Omental fat pad (tissue), 4 donors: ENCODE data around the gene TMEM181. TPM values are rescaled to one million over a fixed set of nuclear protein-coding genes. Genes with fewer than 3 reads are reported as not detected.

Experiments used
- ATAC-seq: fragments of 150-250 bp; one replicate; pipeline ENCODE4 v1.9.1; 2016; ENCODE audit warnings: mild to moderate bottlenecking, moderate library complexity; ENCODE audit not compliant: low FRiP score
- DNase-seq: peaks from one replicate; pipeline ENCODE4 v3.0.0-alpha.2; 2019; ENCODE audit warnings: low spot score
- CTCF ChIP-seq, 3 donors: fragments of 450-650 bp; IDR thresholded peaks; one replicate each; pipeline ENCODE4 v1.5.1; 2016 to 2017; ENCODE audit warnings: antibody characterized with exemption in 3 of 3, mild to moderate bottlenecking in 3 of 3, moderate library complexity in 2 of 3
- total RNA-seq, 4 donors: library from RNA; depleted of rRNA; stranded (reverse); fragments of >200 nt; gene quantifications; one replicate each; pipeline ENCODE4 v1.1.0, GENCODE V29; 2016

Gene TMEM181, protein sequence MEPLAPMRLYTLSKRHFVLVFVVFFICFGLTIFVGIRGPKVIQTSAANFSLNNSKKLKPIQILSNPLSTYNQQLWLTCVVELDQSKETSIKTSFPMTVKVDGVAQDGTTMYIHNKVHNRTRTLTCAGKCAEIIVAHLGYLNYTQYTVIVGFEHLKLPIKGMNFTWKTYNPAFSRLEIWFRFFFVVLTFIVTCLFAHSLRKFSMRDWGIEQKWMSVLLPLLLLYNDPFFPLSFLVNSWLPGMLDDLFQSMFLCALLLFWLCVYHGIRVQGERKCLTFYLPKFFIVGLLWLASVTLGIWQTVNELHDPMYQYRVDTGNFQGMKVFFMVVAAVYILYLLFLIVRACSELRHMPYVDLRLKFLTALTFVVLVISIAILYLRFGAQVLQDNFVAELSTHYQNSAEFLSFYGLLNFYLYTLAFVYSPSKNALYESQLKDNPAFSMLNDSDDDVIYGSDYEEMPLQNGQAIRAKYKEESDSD
- total RNA-seq = 10 to 100 TPM; 16.1 to 27.6 (median 20.6) TPM

GRCh38 chr6:158559895-158560835, at the start of gene TMEM181:
Gene TMEM181 (plus strand): TSS chr6:158560091. CDS start chr6:158560225, 134 bp downstream.
- peak; percentile 34 for DNase-seq
- ATAC-seq = peak; percentile 86
- no peak for TF ChIP-seq CTCF (IDR thresholded peaks at IDR 0.05)

DNA sequence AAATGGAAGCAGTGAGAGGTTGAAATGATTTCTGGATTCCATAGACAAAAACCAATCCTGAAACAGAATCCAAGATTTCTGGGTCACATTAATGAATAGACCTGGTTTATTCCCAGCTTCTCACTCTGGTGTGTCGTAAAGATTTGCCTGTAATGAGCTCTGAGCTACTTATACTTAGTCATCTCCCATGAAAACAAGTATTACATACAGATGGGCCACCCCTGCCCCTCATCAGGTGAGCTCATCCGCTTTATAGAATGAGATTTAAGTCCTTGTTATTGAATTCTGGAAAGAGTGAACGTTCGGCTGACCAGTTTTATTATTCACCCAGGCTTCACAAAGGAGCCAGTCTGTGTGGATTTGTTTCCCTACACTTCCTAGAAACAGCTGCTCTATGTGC, 47.1 kb upstream of the TMEM181 start:
- no peak for ATAC-seq

GRCh38 chr6:158514176-158514575, 45.7 kb upstream of the TMEM181 start:
- no peak for ATAC-seq
- no peak for DNase-seq
- TF ChIP-seq CTCF (IDR thresholded peaks at IDR 0.05) = no peak

More for the DNA sequence above, 47.1 kb upstream of the TMEM181 start:
- TF ChIP-seq CTCF (IDR thresholded peaks at IDR 0.05) = no peak
- no peak for DNase-seq

DNA sequence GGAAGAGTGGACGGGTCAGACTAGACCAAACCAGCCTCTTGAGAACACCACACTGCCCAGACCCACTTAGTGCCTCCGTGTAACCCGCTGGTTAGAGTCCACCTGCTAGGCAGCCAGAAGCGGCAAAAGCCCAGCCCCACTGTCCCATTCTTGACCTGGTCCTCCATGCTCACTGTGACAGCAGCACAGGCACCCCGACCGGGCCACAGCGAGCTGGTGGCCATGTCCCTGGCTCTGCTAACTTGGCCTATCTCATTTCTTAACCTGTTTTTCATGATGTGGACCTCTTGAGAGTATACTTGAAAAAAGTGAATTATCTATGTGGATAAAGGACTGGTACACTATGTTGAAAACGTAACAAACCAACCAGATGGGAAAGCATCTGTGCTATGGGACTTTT, 44.9 kb upstream of the TMEM181 start:
- DNase-seq (no peak), ATAC-seq (no peak)
- TF ChIP-seq CTCF (IDR thresholded peaks at IDR 0.05) = no peak

DNA sequence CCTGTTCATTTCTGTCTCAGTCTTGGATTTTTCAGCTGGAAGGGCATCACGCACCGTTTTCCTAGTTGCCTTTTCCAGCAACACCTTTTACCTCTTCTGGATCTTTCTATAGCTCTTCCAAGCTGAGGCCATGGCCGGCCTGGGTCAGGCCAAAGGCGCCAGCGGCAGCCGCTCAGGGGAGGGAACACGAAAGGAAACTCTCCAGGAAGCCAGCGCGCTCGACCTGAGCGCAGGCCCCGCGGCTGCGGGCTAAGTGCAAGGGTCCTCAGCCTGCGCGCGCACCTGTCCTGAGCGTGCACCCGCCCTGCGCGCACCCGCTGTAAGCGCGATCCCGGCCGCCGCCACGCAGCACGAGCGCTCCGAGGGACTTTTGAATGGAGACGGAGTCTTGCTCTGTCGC, 43.8 kb upstream of the TMEM181 start:
- ATAC-seq (no peak), DNase-seq (no peak)
- TF ChIP-seq CTCF (IDR thresholded peaks at IDR 0.05) = no peak

- no peak for ATAC-seq
- TF ChIP-seq CTCF (IDR thresholded peaks at IDR 0.05) = no peak
- no peak for DNase-seq
Observed at GRCh38 chr6:158517038-158517437, 42.9 kb upstream of the TMEM181 start.
